Cardiac muscle cell (in vitro differentiated cells and primary cell): ENCODE measurements around the gene TCF12. TPM values are rescaled to one million over a fixed set of nuclear protein-coding genes. Genes with fewer than 3 reads are reported as not detected.
"Not testable (repeated sequence)": the region's sequence is repeated elsewhere in the genome, so short reads cannot be mapped to it uniquely, and the experiment has no call there.

Experiments used
- DNase-seq, 2 donors: peaks; one replicate each; pipeline versions ENCODE4 v3.0.0 to v3.0.0-alpha.2; 2010 to 2017; ENCODE audit warnings: low read depth in 1 of 2, low spot score in 1 of 2
- H3K27ac ChIP-seq: fragments of 200-600 bp; sonication (generic); 2 replicates; pipeline ENCODE4 v1.5.1; 2016
- H3K27me3 ChIP-seq: fragments of 200-600 bp; sonication (generic); 2 replicates; pipeline ENCODE4 v1.6.0; 2016; ENCODE audit warnings: control low read depth
- H3K36me3 ChIP-seq: fragments of 200-600 bp; sonication (generic); 2 replicates; pipeline ENCODE4 v1.5.1; 2016; ENCODE audit warnings: control low read depth
- H3K4me1 ChIP-seq: fragments of 200-600 bp; sonication (generic); 2 replicates; pipeline ENCODE4 v1.8.1; 2017; ENCODE audit warnings: low read depth, mild to moderate bottlenecking, mixed run types
- H3K4me3 ChIP-seq: fragments of 200-600 bp; sonication (generic); 2 replicates; pipeline ENCODE4 v1.5.1; 2016; ENCODE audit warnings: mild to moderate bottlenecking
- H3K9me3 ChIP-seq: fragments of 200-600 bp; sonication (generic); 2 replicates; pipeline ENCODE4 v1.5.1; 2017; ENCODE audit warnings: low read depth, mild to moderate bottlenecking, control low read depth
- polyA plus RNA-seq: library from polyadenylated mRNA; unstranded; fragments of >200 nt; fragmentation: Nextera tagmentation; extraction: Ambion mirVana; gene quantifications from 2 replicates; pipeline ENCODE4 v1.2.1, GENCODE V29; 2016
- total RNA-seq: library from RNA; depleted of rRNA; stranded (reverse); fragments of >200 nt; gene quantifications from 2 replicates; pipeline ENCODE4 v1.2.3, GENCODE V29; 2016
- TF ChIP-seq, protein P1 (sequence below): IDR thresholded peaks from 2 replicates; pipeline ENCODE4 v1.5.1; 2012; ENCODE audit warnings: low read depth, mild to moderate bottlenecking, low read length

TCF12 gene
- total and polyA plus RNA-seq, 2 experiments from 2014 or later = 42.6 to 137 TPM

DNA sequence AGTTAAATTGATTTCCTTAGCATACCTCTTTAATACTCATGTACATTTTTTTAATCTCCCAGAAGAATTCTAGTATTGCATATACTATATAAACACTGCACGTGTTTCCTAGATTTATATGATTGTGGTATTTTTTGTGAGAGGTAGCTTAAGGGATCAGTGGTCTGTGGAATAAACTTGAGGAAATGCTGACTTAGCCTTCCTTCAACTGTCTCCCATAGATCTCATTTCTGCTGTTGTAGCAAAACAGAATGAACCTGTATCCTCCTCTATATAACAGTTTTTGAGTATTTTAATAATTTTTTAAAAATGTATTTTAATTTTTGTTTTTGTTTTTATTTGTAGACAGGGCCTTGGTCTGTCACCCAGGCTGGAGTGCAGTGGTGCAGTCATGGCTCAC, 86.8 kb downstream of the TCF12 start:
- H3K9me3 ChIP-seq = no peaks in the 10 kb centered on the region
- no peak overlapping the region for H3K4me3 ChIP-seq
- H3K27me3 ChIP-seq = no peaks in the 10 kb centered on the region
- H3K36me3 ChIP-seq = no peaks in the 10 kb centered on the region
- TF ChIP-seq, protein P1, sequence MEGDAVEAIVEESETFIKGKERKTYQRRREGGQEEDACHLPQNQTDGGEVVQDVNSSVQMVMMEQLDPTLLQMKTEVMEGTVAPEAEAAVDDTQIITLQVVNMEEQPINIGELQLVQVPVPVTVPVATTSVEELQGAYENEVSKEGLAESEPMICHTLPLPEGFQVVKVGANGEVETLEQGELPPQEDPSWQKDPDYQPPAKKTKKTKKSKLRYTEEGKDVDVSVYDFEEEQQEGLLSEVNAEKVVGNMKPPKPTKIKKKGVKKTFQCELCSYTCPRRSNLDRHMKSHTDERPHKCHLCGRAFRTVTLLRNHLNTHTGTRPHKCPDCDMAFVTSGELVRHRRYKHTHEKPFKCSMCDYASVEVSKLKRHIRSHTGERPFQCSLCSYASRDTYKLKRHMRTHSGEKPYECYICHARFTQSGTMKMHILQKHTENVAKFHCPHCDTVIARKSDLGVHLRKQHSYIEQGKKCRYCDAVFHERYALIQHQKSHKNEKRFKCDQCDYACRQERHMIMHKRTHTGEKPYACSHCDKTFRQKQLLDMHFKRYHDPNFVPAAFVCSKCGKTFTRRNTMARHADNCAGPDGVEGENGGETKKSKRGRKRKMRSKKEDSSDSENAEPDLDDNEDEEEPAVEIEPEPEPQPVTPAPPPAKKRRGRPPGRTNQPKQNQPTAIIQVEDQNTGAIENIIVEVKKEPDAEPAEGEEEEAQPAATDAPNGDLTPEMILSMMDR = no peak
- peaks cover 8% of the 10 kb centered on the region for H3K4me1 ChIP-seq
- H3K27ac ChIP-seq = no peak overlapping the region
- no peak for DNase-seq

DNA sequence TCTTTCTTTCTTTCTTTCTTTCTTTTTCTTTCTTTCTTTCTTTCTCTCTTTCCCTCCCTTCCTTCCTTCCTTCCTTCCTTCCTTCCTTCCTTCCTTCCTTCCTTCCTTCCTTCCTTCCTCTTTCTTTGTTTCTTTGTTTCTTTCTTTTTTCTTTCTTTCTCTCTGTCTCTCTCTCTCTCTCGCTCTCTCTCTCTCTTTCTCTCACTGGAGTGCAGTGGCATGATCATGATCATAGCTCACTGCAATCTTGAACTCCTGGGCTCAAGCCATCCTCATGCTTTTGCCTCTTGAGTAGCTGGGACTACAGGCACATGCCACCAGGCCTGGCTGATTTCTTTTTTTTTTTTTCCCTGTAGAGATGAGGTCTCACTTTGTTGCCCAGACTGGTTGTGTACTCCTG, 89.4 kb downstream of the TCF12 start:
- H3K4me3 ChIP-seq, DNase-seq, H3K36me3 ChIP-seq, H3K27me3 ChIP-seq, H3K4me1 ChIP-seq, H3K27ac ChIP-seq, H3K9me3 ChIP-seq: not testable (repeated sequence)

DNA sequence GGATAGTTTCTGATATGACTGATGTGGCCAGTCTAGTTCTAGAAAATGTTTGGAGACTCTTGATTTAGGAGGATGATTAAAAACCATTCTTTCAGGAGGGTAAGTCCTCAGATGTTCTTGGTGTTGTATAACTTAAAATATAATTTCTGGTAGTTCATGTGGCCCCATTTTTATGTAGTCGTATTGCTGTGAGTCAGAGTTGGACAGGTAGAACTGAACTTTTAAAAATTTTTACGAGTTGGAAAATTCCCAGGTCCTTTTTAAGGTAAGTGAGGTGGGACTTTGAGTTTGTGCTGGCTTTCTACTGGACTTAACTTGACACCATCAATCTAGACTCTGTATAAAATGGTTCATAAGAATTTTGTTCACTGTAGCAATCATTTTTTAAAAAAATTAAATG, 92.3 kb downstream of the TCF12 start:
- no peaks in the 10 kb centered on the region for H3K4me1 ChIP-seq
- no peaks in the 10 kb centered on the region for H3K9me3 ChIP-seq
- no peak overlapping the region for H3K4me3 ChIP-seq
- H3K36me3 ChIP-seq = no peaks in the 10 kb centered on the region
- TF ChIP-seq, protein P1 = no peak
- H3K27me3 ChIP-seq = no peaks in the 10 kb centered on the region
- no peak overlapping the region for H3K27ac ChIP-seq
- no peak for DNase-seq

DNA sequence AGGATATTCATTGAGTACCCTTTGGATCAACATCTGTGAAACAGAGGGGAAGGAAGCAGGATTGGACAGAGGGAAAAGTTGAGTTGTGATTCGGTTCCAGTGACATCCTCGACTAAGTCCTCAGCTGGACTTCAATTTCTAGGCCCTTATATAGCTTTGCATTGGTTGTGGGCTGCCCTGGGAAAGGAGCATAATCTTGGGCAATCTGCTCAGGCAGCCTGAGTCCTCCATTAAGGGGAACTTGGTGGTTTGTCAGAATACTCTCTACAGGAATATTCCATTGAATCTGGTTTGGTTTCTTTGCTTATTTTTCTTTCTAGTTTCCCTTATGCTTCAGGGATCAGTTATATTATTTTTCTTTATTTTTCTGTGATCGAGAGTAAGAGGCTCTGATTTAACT, 94.1 kb downstream of the TCF12 start:
- Histone ChIP-seq H3K4me3 (no peak overlapping the region), H3K36me3 (no peaks in the 10 kb centered on the region), H3K27ac (peak overlapping the region; percentile 51), H3K9me3 (no peaks in the 10 kb centered on the region), H3K4me1 (no peaks in the 10 kb centered on the region), H3K27me3 (no peaks in the 10 kb centered on the region)
- TF ChIP-seq, protein P1 = no peak
- DNase-seq = no peak

DNA sequence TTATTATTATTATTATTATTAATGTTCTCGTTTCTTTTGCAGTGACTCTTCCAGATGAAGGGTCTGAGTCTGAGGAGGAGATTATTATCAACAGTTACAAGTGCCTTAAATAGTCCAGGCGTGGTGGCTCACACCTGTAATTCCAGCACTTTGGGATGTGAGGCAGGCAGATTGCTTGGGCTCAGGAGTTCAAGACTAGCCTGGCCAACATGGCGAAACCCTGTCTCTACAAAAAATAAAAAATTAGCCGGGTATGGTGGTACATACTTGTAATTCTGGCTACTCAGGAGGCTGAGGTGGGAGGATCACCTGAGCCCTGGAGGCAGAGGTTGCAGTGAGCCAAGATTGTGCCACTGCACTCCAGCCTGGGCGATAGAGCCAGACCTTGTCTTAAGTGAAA, 96.5 kb downstream of the TCF12 start:
- not testable (repeated sequence) for H3K4me1 ChIP-seq, H3K36me3 ChIP-seq, H3K4me3 ChIP-seq, H3K27ac ChIP-seq, DNase-seq, H3K27me3 ChIP-seq, H3K9me3 ChIP-seq

DNA sequence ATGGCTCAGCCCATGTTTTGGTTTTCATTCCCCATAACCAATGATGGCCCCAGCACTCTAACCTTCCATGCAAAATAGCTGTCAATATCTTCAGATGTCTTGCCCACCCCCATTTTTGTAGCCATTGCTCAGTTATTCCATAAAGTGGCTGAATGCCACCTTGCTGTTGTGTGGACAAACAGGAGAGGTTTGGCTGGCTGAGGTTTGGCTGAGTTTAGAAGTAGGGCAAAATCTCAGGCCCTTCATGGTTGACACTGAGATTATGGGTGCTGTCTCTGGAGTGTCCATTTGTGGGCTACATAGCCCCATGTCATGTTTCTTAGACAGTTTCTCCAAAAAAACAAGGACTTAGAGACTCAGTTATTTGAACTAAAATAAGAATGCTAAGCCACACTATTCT, 96.9 kb downstream of the TCF12 start:
- Histone ChIP-seq H3K27me3 (no peaks in the 10 kb centered on the region), H3K4me1 (no peaks in the 10 kb centered on the region), H3K27ac (no peak overlapping the region), H3K4me3 (no peak overlapping the region), H3K9me3 (no peaks in the 10 kb centered on the region), H3K36me3 (no peaks in the 10 kb centered on the region)
- TF ChIP-seq, protein P1 = no peak
- DNase-seq = no peak

DNA sequence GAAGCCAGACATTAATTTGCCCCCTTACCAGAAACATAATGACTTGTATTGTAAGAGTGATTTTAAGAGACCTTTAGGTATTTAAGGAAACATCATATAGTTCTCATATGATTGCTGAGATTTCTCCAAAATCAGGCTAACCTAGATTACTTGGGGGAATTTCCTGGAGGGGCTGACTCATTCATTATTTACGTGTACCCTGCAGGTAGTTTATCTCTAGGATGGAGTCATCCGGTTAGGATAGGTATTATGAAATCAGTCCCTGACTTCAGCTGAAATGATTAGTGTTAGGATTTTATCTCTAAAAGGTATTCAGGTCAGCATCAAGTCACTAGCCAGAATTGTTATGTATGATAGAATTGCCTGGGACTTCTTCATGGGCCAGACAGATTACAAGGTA, 97.5 kb downstream of the TCF12 start:
- no peaks in the 10 kb centered on the region for H3K4me1 ChIP-seq
- DNase-seq = no peak
- H3K4me3 ChIP-seq = no peak overlapping the region
- no peaks in the 10 kb centered on the region for H3K36me3 ChIP-seq
- no peaks in the 10 kb centered on the region for H3K27me3 ChIP-seq
- TF ChIP-seq, protein P1 = no peak
- H3K27ac ChIP-seq = peak overlapping the region; percentile 41
- no peaks in the 10 kb centered on the region for H3K9me3 ChIP-seq
